Measurements from ENCODE around the gene NSUN3.
"Not testable (repeated sequence)": the region's sequence is repeated elsewhere in the genome, so short reads cannot be mapped to it uniquely, and the experiment has no call there.

The NSUN3 gene

DNA sequence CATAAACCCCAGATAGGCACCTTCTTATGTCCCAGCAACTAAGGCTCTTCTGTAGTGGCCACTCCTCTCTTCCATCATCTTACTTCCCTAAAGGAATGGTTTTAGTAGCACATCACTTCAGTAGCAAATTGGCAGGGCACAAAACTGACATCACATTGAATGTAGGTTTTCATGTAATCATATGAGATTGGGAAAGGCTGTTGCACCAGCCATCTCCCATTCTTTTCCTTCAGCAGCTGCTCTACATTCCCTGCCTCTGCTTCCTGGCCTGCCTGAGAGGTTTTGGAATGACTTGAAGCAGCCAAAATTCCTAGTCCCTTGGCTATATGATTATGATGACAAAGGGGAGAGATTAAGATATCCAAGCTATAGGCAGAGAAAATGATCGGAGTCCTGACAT is 36.5 kb downstream of the NSUN3 start:
- no peaks in the 10 kb centered on the region for H3K27me3 ChIP-seq (ENCODE audit: insufficient read depth, poor library complexity, severe bottlenecking)
- DNase-seq (ENCODE audit: low read depth in 1 of 2, low spot score in 1 of 2), result no peak
- no peak overlapping the region for H3K4me3 ChIP-seq (replicated peaks; ENCODE audit: insufficient read depth, low read length)
- TF ChIP-seq, protein P1, sequence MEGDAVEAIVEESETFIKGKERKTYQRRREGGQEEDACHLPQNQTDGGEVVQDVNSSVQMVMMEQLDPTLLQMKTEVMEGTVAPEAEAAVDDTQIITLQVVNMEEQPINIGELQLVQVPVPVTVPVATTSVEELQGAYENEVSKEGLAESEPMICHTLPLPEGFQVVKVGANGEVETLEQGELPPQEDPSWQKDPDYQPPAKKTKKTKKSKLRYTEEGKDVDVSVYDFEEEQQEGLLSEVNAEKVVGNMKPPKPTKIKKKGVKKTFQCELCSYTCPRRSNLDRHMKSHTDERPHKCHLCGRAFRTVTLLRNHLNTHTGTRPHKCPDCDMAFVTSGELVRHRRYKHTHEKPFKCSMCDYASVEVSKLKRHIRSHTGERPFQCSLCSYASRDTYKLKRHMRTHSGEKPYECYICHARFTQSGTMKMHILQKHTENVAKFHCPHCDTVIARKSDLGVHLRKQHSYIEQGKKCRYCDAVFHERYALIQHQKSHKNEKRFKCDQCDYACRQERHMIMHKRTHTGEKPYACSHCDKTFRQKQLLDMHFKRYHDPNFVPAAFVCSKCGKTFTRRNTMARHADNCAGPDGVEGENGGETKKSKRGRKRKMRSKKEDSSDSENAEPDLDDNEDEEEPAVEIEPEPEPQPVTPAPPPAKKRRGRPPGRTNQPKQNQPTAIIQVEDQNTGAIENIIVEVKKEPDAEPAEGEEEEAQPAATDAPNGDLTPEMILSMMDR (IDR thresholded peaks at IDR 0.05; ENCODE audit: insufficient read depth, low read length), result no peak
- TF ChIP-seq, protein P2, sequence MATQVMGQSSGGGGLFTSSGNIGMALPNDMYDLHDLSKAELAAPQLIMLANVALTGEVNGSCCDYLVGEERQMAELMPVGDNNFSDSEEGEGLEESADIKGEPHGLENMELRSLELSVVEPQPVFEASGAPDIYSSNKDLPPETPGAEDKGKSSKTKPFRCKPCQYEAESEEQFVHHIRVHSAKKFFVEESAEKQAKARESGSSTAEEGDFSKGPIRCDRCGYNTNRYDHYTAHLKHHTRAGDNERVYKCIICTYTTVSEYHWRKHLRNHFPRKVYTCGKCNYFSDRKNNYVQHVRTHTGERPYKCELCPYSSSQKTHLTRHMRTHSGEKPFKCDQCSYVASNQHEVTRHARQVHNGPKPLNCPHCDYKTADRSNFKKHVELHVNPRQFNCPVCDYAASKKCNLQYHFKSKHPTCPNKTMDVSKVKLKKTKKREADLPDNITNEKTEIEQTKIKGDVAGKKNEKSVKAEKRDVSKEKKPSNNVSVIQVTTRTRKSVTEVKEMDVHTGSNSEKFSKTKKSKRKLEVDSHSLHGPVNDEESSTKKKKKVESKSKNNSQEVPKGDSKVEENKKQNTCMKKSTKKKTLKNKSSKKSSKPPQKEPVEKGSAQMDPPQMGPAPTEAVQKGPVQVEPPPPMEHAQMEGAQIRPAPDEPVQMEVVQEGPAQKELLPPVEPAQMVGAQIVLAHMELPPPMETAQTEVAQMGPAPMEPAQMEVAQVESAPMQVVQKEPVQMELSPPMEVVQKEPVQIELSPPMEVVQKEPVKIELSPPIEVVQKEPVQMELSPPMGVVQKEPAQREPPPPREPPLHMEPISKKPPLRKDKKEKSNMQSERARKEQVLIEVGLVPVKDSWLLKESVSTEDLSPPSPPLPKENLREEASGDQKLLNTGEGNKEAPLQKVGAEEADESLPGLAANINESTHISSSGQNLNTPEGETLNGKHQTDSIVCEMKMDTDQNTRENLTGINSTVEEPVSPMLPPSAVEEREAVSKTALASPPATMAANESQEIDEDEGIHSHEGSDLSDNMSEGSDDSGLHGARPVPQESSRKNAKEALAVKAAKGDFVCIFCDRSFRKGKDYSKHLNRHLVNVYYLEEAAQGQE (IDR thresholded peaks at IDR 0.05; ENCODE audit: insufficient replicate concordance, low read depth), result no peak
- TF ChIP-seq SPI1 (IDR thresholded peaks at IDR 0.05; ENCODE audit: borderline replicate concordance, low read depth), result no peak
- no peak for TF ChIP-seq GABPA (IDR thresholded peaks at IDR 0.05; ENCODE audit: low read depth)
- no peak for TF ChIP-seq POLR2AphosphoS5 (IDR thresholded peaks at IDR 0.05; ENCODE audit: low read depth)
- H3K27ac ChIP-seq (replicated peaks), result no peak overlapping the region; the same call in 1 of the 2 replicates

DNA sequence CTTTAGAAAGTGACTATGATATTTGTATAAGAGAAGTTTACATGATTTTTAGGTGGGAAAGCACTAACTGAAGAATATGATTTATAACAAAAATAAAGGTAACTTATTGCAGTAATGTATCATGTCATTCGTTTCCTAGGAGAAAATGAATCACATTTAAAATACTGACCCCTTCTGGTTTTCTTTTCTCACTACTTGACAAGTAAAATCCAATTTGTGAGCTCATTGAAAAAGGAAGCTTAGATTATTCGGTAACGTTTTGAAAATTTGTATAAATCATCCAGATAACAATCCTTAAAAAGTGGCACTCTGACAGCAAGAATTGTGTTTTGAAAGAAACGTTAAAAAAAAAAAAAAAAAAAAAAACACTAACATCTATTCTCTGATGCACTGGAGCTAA is 39.0 kb downstream of the NSUN3 start:
- Histone ChIP-seq H3K4me3 (replicated peaks; ENCODE audit: insufficient read depth, low read length) (no peak overlapping the region), H3K27ac (replicated peaks) (no peak overlapping the region), H3K27me3 (ENCODE audit: insufficient read depth, poor library complexity, severe bottlenecking) (no peaks in the 10 kb centered on the region)
- DNase-seq (ENCODE audit: low read depth in 1 of 2, low spot score in 1 of 2), result no peak
- TF ChIP-seq, protein P1 (IDR thresholded peaks at IDR 0.05; ENCODE audit: insufficient read depth, low read length), result no peak
- TF ChIP-seq POLR2AphosphoS5 (IDR thresholded peaks at IDR 0.05; ENCODE audit: low read depth), result no peak
- no peak for TF ChIP-seq GABPA (IDR thresholded peaks at IDR 0.05; ENCODE audit: low read depth)
- no peak for TF ChIP-seq SPI1 (IDR thresholded peaks at IDR 0.05; ENCODE audit: borderline replicate concordance, low read depth)
- TF ChIP-seq, protein P2 (IDR thresholded peaks at IDR 0.05; ENCODE audit: insufficient replicate concordance, low read depth), result no peak

DNA sequence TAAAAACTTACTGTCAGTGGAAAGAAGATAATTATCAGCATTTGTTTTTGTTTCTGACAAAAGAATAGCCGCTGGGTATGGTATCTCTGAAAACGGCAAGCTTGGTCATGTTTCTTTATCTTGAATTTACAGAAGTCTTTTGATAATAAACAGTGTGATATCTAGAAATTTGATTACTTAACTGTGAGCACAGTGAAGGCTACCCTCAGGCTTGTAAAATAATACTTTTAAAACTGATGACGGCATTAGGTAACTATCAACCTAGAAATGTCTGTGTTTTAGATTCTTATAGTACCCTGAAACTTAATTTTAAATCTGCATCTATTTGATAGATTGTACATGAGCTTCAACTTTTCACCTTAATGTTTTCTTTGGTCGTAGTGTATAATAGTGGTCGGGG is 43.4 kb downstream of the NSUN3 start:
- no peak overlapping the region for H3K4me3 ChIP-seq (replicated peaks; ENCODE audit: insufficient read depth, low read length)
- no peaks in the 10 kb centered on the region for H3K27me3 ChIP-seq (ENCODE audit: insufficient read depth, poor library complexity, severe bottlenecking)
- no peak overlapping the region for H3K27ac ChIP-seq (replicated peaks)
- no peak for DNase-seq (ENCODE audit: low read depth in 1 of 2, low spot score in 1 of 2)
- TF ChIP-seq GABPA (IDR thresholded peaks at IDR 0.05; ENCODE audit: low read depth) (no peak), POLR2AphosphoS5 (IDR thresholded peaks at IDR 0.05; ENCODE audit: low read depth) (no peak), SPI1 (IDR thresholded peaks at IDR 0.05; ENCODE audit: borderline replicate concordance, low read depth) (no peak)
- TF ChIP-seq, protein P1 (IDR thresholded peaks at IDR 0.05; ENCODE audit: insufficient read depth, low read length), result no peak
- TF ChIP-seq, protein P2 (IDR thresholded peaks at IDR 0.05; ENCODE audit: insufficient replicate concordance, low read depth), result no peak

DNA sequence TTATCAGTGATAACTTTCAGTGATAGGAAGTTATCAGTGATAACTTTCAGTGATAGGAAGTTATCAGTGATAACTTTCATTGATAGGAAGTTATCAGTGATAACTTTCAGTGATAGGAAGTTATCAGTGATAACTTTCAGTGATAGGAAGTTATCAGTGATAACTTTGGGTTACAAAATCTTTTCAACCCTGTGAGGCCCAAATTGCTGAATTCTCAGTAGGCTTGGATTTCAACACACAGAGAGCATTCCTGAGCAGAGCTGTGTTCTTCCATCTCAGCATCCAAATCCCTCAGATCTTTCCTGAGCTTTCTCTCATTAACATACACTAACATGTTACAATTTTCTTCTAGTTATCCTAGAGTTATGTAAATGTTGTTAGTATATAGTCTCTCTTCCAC is 47.4 kb downstream of the NSUN3 start:
- not testable (repeated sequence) for H3K4me3 ChIP-seq (replicated peaks; ENCODE audit: insufficient read depth, low read length); H3K27me3 ChIP-seq (ENCODE audit: insufficient read depth, poor library complexity, severe bottlenecking); H3K27ac ChIP-seq (replicated peaks); DNase-seq (ENCODE audit: low read depth in 1 of 2, low spot score in 1 of 2)
